ENCODE measurements around the gene FOXP1.
"Not testable (repeated sequence)": the region's sequence is repeated elsewhere in the genome, so short reads cannot be mapped to it uniquely, and the experiment has no call there.

The FOXP1 gene

GRCh38 chr3:71446260-71446659 lies 137.3 kb downstream of the FOXP1 start:
- DNase-seq: no peak

GRCh38 chr3:71444861-71445259 lies 138.7 kb downstream of the FOXP1 start:
- DNase-seq: no peak

GRCh38 chr3:71444028-71444860 lies 139.3 kb downstream of the FOXP1 start:
- peak; percentile 87 for DNase-seq

- DNase-seq: no peak
Measured at GRCh38 chr3:71443332-71443731, 140.2 kb downstream of the FOXP1 start.

GRCh38 chr3:71442652-71443042 lies 140.9 kb downstream of the FOXP1 start:
- no peak for DNase-seq

- no peak for DNase-seq
Measured at GRCh38 chr3:71441925-71442651, 141.4 kb downstream of the FOXP1 start.

- no peak for DNase-seq
Measured at GRCh38 chr3:71441217-71441924, 142.2 kb downstream of the FOXP1 start.

GRCh38 chr3:71438904-71439303 lies 144.6 kb downstream of the FOXP1 start:
- DNase-seq: no peak

GRCh38 chr3:71438071-71438685 lies 145.3 kb downstream of the FOXP1 start:
- no peak for DNase-seq

- no peak for DNase-seq
Measured at GRCh38 chr3:71436337-71436736, 147.2 kb downstream of the FOXP1 start.

GRCh38 chr3:71435836-71436235 lies 147.7 kb downstream of the FOXP1 start:
- DNase-seq: not testable (repeated sequence)

GRCh38 chr3:71433631-71434030 lies 149.9 kb downstream of the FOXP1 start:
- DNase-seq: no peak

GRCh38 chr3:71432044-71432975 lies 151.2 kb downstream of the FOXP1 start:
- DNase-seq: no peak

GRCh38 chr3:71430941-71431552 lies 152.5 kb downstream of the FOXP1 start:
- no peak for DNase-seq

- DNase-seq: no peak
Measured at GRCh38 chr3:71429597-71429988, 153.9 kb downstream of the FOXP1 start.

GRCh38 chr3:71428841-71429596 lies 154.5 kb downstream of the FOXP1 start:
- peak; percentile 9 for DNase-seq

- no peak for DNase-seq
Measured at GRCh38 chr3:71425491-71426071, 157.9 kb downstream of the FOXP1 start.

- DNase-seq: no peak
Measured at GRCh38 chr3:71423151-71423906, 160.2 kb downstream of the FOXP1 start.

GRCh38 chr3:71421820-71422566 lies 161.5 kb downstream of the FOXP1 start:
- peak; percentile 12 for DNase-seq

Data from inflammatory macrophage treated with lipopolysaccharide for 4 hours (primary cell).